Smooth muscle cell (in vitro differentiated cells): Measurements from ENCODE around the gene SERPINB10. TPM values are rescaled to one million over a fixed set of nuclear protein-coding genes. Genes with fewer than 3 reads are reported as not detected.

Experiments
- DNase-seq: peaks from one replicate; lab custom pipeline; 2025; ENCODE audit not compliant: unreplicated experiment; lab: John Stamatoyannopoulos, UW
- H2AFZ ChIP-seq: fragments of 200-600 bp; sonication (generic); 2 replicates; pipeline ENCODE4 v1.6.0; 2016; ENCODE audit warnings: antibody characterized with exemption, low read depth, mild to moderate bottlenecking
- H3F3A ChIP-seq: fragments of 200-600 bp; sonication (generic); 2 replicates; pipeline ENCODE4 v1.6.0; 2017; ENCODE audit warnings: antibody characterized with exemption, low read depth
- H3K27ac ChIP-seq: fragments of 200-600 bp; sonication (generic); 2 replicates; pipeline ENCODE4 v1.5.1; 2016; ENCODE audit warnings: low read depth, mild to moderate bottlenecking
- H3K27me3 ChIP-seq: fragments of 200-600 bp; sonication (generic); 2 replicates; pipeline ENCODE4 v1.6.1; 2016; ENCODE audit warnings: low read depth, mild to moderate bottlenecking
- H3K36me3 ChIP-seq: fragments of 200-600 bp; sonication (generic); 2 replicates; pipeline ENCODE4 v1.5.1; 2016; ENCODE audit warnings: low read depth
- H3K4me1 ChIP-seq: fragments of 200-600 bp; sonication (generic); 2 replicates; pipeline ENCODE4 v1.5.1; 2016; ENCODE audit warnings: low read depth
- H3K4me2 ChIP-seq: fragments of 200-600 bp; sonication (generic); 2 replicates; pipeline ENCODE4 v1.6.0; 2016; ENCODE audit warnings: mild to moderate bottlenecking
- H3K4me3 ChIP-seq: fragments of 200-600 bp; sonication (generic); 2 replicates; pipeline ENCODE4 v1.5.1; 2016; ENCODE audit warnings: mild to moderate bottlenecking
- H3K79me2 ChIP-seq: fragments of 200-600 bp; sonication (generic); 2 replicates; pipeline ENCODE4 v1.6.0; 2016; ENCODE audit warnings: low read depth, mild to moderate bottlenecking
- H3K9ac ChIP-seq: fragments of 200-600 bp; sonication (generic); 2 replicates; pipeline ENCODE4 v1.6.0; 2016; ENCODE audit warnings: low read depth
- H3K9me3 ChIP-seq: fragments of 200-600 bp; sonication (generic); replicated peaks from 2 replicates; pipeline ENCODE4 v1.5.1; 2016; ENCODE audit warnings: low read depth
- H4K20me1 ChIP-seq: fragments of 200-600 bp; sonication (generic); 2 replicates; pipeline ENCODE4 v1.6.0; 2016; ENCODE audit warnings: low read depth
- WGBS: methylation state at CpG from one replicate; pipeline ENCODE4 v1.1.7; 2016; ENCODE audit warnings: low lambda C conversion rate; 5-methylcytosine and 5-hydroxymethylcytosine counted together
- polyA plus RNA-seq: library from polyadenylated mRNA; unstranded; fragments of >200 nt; fragmentation: Nextera tagmentation; extraction: Ambion mirVana; gene quantifications from 2 replicates; pipeline ENCODE4 v1.2.1, GENCODE V29; 2016
- total RNA-seq: library from RNA; depleted of rRNA; stranded (reverse); fragments of >200 nt; gene quantifications from 2 replicates; pipeline ENCODE4 v1.2.3, GENCODE V29; 2014
- TF ChIP-seq, protein P1 (sequence below): fragments of 200-600 bp; sonication (generic); IDR thresholded peaks from 2 replicates; pipeline ENCODE4 v1.5.1; 2017; ENCODE audit warnings: borderline replicate concordance, mild to moderate bottlenecking, antibody characterized with exemption; ENCODE audit not compliant: insufficient read depth, poor library complexity, severe bottlenecking

The SERPINB10 gene
- total and polyA plus RNA-seq, 2 experiments from 2014 or later: 0.31 TPM; not detected in 1

GRCh38 chr18:63979409-63979920 is 71.7 kb downstream of the SERPINB10 start:
- H3K36me3 ChIP-seq: peaks cover 6% of the 10 kb centered on the region
- WGBS: 26% methylated on average over 6 of the region's 6 CpGs
- H4K20me1 ChIP-seq: no peaks in the 10 kb centered on the region
- no peaks in the 10 kb centered on the region for H3K27me3 ChIP-seq
- peak overlapping the region; percentile 39 for H3K4me3 ChIP-seq
- no peak overlapping the region for H3K27ac ChIP-seq
- no peaks in the 10 kb centered on the region for H3K9me3 ChIP-seq
- no peak for DNase-seq
- peak overlapping the region; percentile 78 for H3K4me2 ChIP-seq
- peak overlapping the region; percentile 48 for H2AFZ ChIP-seq
- TF ChIP-seq, protein P1, sequence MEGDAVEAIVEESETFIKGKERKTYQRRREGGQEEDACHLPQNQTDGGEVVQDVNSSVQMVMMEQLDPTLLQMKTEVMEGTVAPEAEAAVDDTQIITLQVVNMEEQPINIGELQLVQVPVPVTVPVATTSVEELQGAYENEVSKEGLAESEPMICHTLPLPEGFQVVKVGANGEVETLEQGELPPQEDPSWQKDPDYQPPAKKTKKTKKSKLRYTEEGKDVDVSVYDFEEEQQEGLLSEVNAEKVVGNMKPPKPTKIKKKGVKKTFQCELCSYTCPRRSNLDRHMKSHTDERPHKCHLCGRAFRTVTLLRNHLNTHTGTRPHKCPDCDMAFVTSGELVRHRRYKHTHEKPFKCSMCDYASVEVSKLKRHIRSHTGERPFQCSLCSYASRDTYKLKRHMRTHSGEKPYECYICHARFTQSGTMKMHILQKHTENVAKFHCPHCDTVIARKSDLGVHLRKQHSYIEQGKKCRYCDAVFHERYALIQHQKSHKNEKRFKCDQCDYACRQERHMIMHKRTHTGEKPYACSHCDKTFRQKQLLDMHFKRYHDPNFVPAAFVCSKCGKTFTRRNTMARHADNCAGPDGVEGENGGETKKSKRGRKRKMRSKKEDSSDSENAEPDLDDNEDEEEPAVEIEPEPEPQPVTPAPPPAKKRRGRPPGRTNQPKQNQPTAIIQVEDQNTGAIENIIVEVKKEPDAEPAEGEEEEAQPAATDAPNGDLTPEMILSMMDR: peak; percentile 81
- H3K4me1 ChIP-seq: no peaks in the 10 kb centered on the region
- no peaks in the 10 kb centered on the region for H3F3A ChIP-seq
- peaks cover 20% of the 10 kb centered on the region for H3K79me2 ChIP-seq
- H3K9ac ChIP-seq: no peak overlapping the region

- peaks cover 6% of the 10 kb centered on the region for H3K36me3 ChIP-seq
- no peaks in the 10 kb centered on the region for H3K9me3 ChIP-seq
- peak overlapping the region; percentile 48 for H2AFZ ChIP-seq
- H3K27ac ChIP-seq: no peak overlapping the region
- DNase-seq: no peak
- H3K79me2 ChIP-seq: peaks cover 19% of the 10 kb centered on the region
- peak overlapping the region; percentile 78 for H3K4me2 ChIP-seq
- no peaks in the 10 kb centered on the region for H4K20me1 ChIP-seq
- TF ChIP-seq, protein P1: no peak
- no peaks in the 10 kb centered on the region for H3F3A ChIP-seq
- WGBS: 89% methylated on average over 7 of the region's 7 CpGs
- peak overlapping the region; percentile 39 for H3K4me3 ChIP-seq
- H3K27me3 ChIP-seq: no peaks in the 10 kb centered on the region
- H3K4me1 ChIP-seq: no peaks in the 10 kb centered on the region
- H3K9ac ChIP-seq: no peak overlapping the region
These were observed 72.3 kb downstream of the SERPINB10 start for GRCh38 chr18:63980027-63980426.

- Histone ChIP-seq H3K27me3 (no peaks in the 10 kb centered on the region), H3K79me2 (peaks cover 13% of the 10 kb centered on the region), H3K9ac (no peak overlapping the region), H4K20me1 (no peaks in the 10 kb centered on the region), H3K4me1 (no peaks in the 10 kb centered on the region), H3K36me3 (peaks cover 6% of the 10 kb centered on the region), H3K27ac (no peak overlapping the region), H3K4me2 (no peak overlapping the region), H3F3A (no peaks in the 10 kb centered on the region), H2AFZ (no peak overlapping the region), H3K9me3 (no peaks in the 10 kb centered on the region), H3K4me3 (no peak overlapping the region)
- 91% methylated on average over 6 of the region's 6 CpGs for WGBS
- TF ChIP-seq, protein P1: no peak
- DNase-seq: no peak
These were observed 73.2 kb downstream of the SERPINB10 start for GRCh38 chr18:63980896-63981460.

- 68% methylated on average over 2 of the region's 2 CpGs for WGBS
- DNase-seq: no peak
These were observed 74.0 kb downstream of the SERPINB10 start for GRCh38 chr18:63981719-63982118.

More at GRCh38 chr18:63981719-63982118, 74.0 kb downstream of the SERPINB10 start:
- no peaks in the 10 kb centered on the region for H3K9me3 ChIP-seq
- peaks cover 6% of the 10 kb centered on the region for H3K36me3 ChIP-seq
- H3K27ac ChIP-seq: no peak overlapping the region
- no peaks in the 10 kb centered on the region for H4K20me1 ChIP-seq
- no peaks in the 10 kb centered on the region for H3K27me3 ChIP-seq
- no peak overlapping the region for H3K4me2 ChIP-seq
- H3K4me3 ChIP-seq: no peak overlapping the region
- H3F3A ChIP-seq: no peaks in the 10 kb centered on the region
- H2AFZ ChIP-seq: no peak overlapping the region
- H3K9ac ChIP-seq: no peak overlapping the region
- H3K79me2 ChIP-seq: peaks cover 11% of the 10 kb centered on the region
- H3K4me1 ChIP-seq: no peaks in the 10 kb centered on the region
- TF ChIP-seq, protein P1: no peak
